NB4 (cell line): ENCODE measurements around the gene ZAP70.

Source experiments
- DNase-seq: peaks from one replicate; pipeline ENCODE4 v3.0.0; 2010; ENCODE audit warnings: low read depth
- H3K4me3 ChIP-seq: one replicate; pipeline ENCODE4 v1.5.1; 2011; ENCODE audit warnings: mild to moderate bottlenecking, low read depth, low read length, moderate library complexity
- CTCF ChIP-seq: IDR thresholded peaks from one replicate; pipeline ENCODE4 v1.5.1; 2012; ENCODE audit warnings: low read depth, low read length
- MYC ChIP-seq: IDR thresholded peaks from 2 replicates; pipeline ENCODE4 v1.6.1; 2011; ENCODE audit warnings: low read depth, low read length
- POLR2A ChIP-seq: IDR thresholded peaks from 2 replicates; pipeline ENCODE4 v1.6.1; 2011; ENCODE audit warnings: mild to moderate bottlenecking; ENCODE audit not compliant: insufficient read length; ENCODE audit errors: extremely low read depth
- TF ChIP-seq, protein P1 (sequence below): IDR thresholded peaks from 2 replicates; pipeline ENCODE4 v1.6.1; 2011; ENCODE audit warnings: low read depth, low read length

Gene ZAP70

GRCh38 chr2:97724073-97724410 is 10.7 kb downstream of the ZAP70 start:
- H3K4me3 ChIP-seq = no peak overlapping the region
- no peak for TF ChIP-seq MYC
- TF ChIP-seq CTCF = no peak
- TF ChIP-seq, protein P1, sequence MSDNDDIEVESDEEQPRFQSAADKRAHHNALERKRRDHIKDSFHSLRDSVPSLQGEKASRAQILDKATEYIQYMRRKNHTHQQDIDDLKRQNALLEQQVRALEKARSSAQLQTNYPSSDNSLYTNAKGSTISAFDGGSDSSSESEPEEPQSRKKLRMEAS = no peak
- no peak for TF ChIP-seq POLR2A
- no peak for DNase-seq

- no peak for DNase-seq
- TF ChIP-seq, protein P1 = no peak
- no peak for TF ChIP-seq POLR2A
- no peak for TF ChIP-seq CTCF
- no peak for TF ChIP-seq MYC
- no peak overlapping the region for H3K4me3 ChIP-seq
Observed at GRCh38 chr2:97724501-97724900, 11.1 kb downstream of the ZAP70 start.

DNA sequence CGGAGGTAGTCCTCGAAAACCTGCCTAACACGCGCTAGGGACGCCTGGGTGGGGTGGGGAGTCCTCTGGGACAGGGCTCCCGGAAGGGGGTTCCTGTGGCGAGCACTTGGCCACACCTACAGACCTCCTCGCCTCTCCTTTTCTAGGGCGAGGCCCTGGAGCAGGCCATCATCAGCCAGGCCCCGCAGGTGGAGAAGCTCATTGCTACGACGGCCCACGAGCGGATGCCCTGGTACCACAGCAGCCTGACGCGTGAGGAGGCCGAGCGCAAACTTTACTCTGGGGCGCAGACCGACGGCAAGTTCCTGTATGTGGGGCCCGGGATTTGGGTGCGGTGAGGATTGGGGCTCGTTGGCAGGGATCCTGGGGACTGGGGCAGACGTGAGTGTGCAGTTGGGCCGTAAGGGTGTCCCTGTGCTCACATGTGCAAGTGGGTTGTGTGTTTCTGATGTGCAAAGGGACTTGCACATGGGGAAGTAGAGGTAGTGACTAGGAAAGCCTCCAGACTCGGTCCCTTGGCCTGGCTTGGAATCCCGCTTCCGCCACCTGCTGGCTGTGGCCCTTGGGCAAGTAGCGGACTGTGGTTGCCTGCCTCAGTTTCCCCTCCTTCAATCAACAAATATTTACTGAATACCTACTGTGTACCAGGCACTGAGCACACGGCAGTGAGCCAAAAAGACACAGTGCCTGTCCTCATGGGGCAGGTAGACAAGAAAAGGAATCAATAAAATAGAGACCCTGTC is 11.7 kb downstream of the ZAP70 start:
- no peak overlapping the region for H3K4me3 ChIP-seq
- TF ChIP-seq CTCF = no peak
- TF ChIP-seq, protein P1 = no peak
- no peak for TF ChIP-seq POLR2A
- TF ChIP-seq MYC = no peak
- no peak for DNase-seq

- H3K4me3 ChIP-seq = no peak overlapping the region
- TF ChIP-seq, protein P1 = no peak
- TF ChIP-seq MYC (no peak), POLR2A (no peak), CTCF (no peak)
- DNase-seq = peak; percentile 46
Observed at GRCh38 chr2:97726261-97727064, 13.1 kb downstream of the ZAP70 start.

- TF ChIP-seq, protein P1 = no peak
- TF ChIP-seq CTCF (no peak), MYC (no peak), POLR2A (no peak)
- no peak for DNase-seq
- H3K4me3 ChIP-seq = no peak overlapping the region
Observed at GRCh38 chr2:97727296-97727695, 13.9 kb downstream of the ZAP70 start.
